CD14-positive monocyte (primary cell): ENCODE measurements around the gene PEMT. TPM values are rescaled to one million over a fixed set of nuclear protein-coding genes. Genes with fewer than 3 reads are reported as not detected.

Source experiments
- DNase-seq, 3 donors: peaks; one replicate each; pipeline ENCODE4 v3.0.0-alpha.2; 2011 to 2022
- H2AFZ ChIP-seq: 2 replicates; pipeline ENCODE4 v1.6.0; 2012; ENCODE audit warnings: mild to moderate bottlenecking, low read depth, low read length, inconsistent platforms; ENCODE audit not compliant: insufficient read depth, poor library complexity, severe bottlenecking
- H3K27ac ChIP-seq, 2 donors: 1 replicate in 1 of 2; 2 replicates in 1 of 2; pipeline ENCODE4 v1.5.1; 2012 to 2013; ENCODE audit warnings: low read length in 2 of 2, control low read depth in 1 of 2, inconsistent platforms in 1 of 2, low read depth in 1 of 2, mild to moderate bottlenecking in 1 of 2
- H3K27me3 ChIP-seq, 2 donors: one replicate each; pipeline versions ENCODE4 v1.6.0 to v1.6.1; 2011 to 2013; ENCODE audit warnings: low read length in 2 of 2; ENCODE audit not compliant: control insufficient read depth in 2 of 2, insufficient read depth in 2 of 2
- H3K36me3 ChIP-seq, 2 donors: replicated peaks in 1 of 2; 1 replicate in 1 of 2; 2 replicates in 1 of 2; pipeline versions ENCODE4 v1.5.1 to v1.6.1; 2012 to 2013; ENCODE audit warnings: low read length in 2 of 2, control low read depth in 1 of 2, inconsistent platforms in 1 of 2, mild to moderate bottlenecking in 1 of 2; ENCODE audit not compliant: insufficient read depth in 2 of 2, control insufficient read depth in 1 of 2
- H3K4me1 ChIP-seq, 2 donors: 1 replicate in 1 of 2; 2 replicates in 1 of 2; pipeline versions ENCODE4 v1.5.1 to v1.6.1; 2012 to 2013; ENCODE audit warnings: low read length in 2 of 2, control low read depth in 1 of 2, inconsistent platforms in 1 of 2, mild to moderate bottlenecking in 1 of 2, moderate library complexity in 1 of 2; ENCODE audit not compliant: insufficient read depth in 2 of 2, control insufficient read depth in 1 of 2
- H3K4me2 ChIP-seq: replicated peaks from 2 replicates; pipeline ENCODE3; 2012; ENCODE audit warnings: low read length, moderate library complexity, mild to moderate bottlenecking; ENCODE audit not compliant: poor library complexity, severe bottlenecking; ENCODE audit errors: extremely low read depth
- H3K4me3 ChIP-seq, 3 experiments: fragments of 200-600 bp in 1 of 3; sonication (generic) in 1 of 3; replicated peaks in 1 of 3; 1 replicate in 2 of 3; 2 replicates in 1 of 3; pipeline ENCODE4 v1.5.1; 2011 to 2013; ENCODE audit warnings: low read length in 3 of 3, mild to moderate bottlenecking in 3 of 3, control low read depth in 2 of 3, low read depth in 2 of 3, inconsistent platforms in 1 of 3, moderate library complexity in 1 of 3
- H3K79me2 ChIP-seq: 2 replicates; pipeline ENCODE4 v1.6.0; 2012; ENCODE audit warnings: mild to moderate bottlenecking, control low read depth, inconsistent platforms, low read length, moderate library complexity; ENCODE audit not compliant: insufficient read depth
- H3K9ac ChIP-seq: 2 replicates; pipeline ENCODE4 v1.6.0; 2017; ENCODE audit warnings: low read length, mild to moderate bottlenecking; ENCODE audit not compliant: insufficient read depth, poor library complexity, severe bottlenecking
- H3K9me3 ChIP-seq, 2 donors: replicated peaks in 1 of 2; 1 replicate in 1 of 2; 2 replicates in 1 of 2; pipeline versions ENCODE4 v1.5.1 to v1.6.1; 2012 to 2013; ENCODE audit warnings: low read length in 2 of 2, control low read depth in 1 of 2; ENCODE audit not compliant: control insufficient read depth in 1 of 2, insufficient read depth in 1 of 2
- H4K20me1 ChIP-seq: 2 replicates; pipeline ENCODE4 v1.6.0; 2012; ENCODE audit warnings: mild to moderate bottlenecking, low read length, control low read depth, moderate library complexity; ENCODE audit not compliant: insufficient read depth
- H3K27ac Mint-ChIP-seq, 7 donors: one replicate each; pipeline ENCODE4 v1.8.0; 2020; ENCODE audit warnings: mild to moderate bottlenecking in 7 of 7, mixed read lengths in 7 of 7, moderate library complexity in 6 of 7, inconsistent platforms in 2 of 7
- H3K27me3 Mint-ChIP-seq, 3 donors: one replicate each; pipeline ENCODE4 v1.8.0; 2021 to 2022; ENCODE audit warnings: low read depth in 3 of 3, mild to moderate bottlenecking in 3 of 3, mixed read lengths in 3 of 3, moderate library complexity in 3 of 3, inconsistent platforms in 1 of 3
- H3K36me3 Mint-ChIP-seq, 2 donors: one replicate each; pipeline ENCODE4 v1.8.0; 2020; ENCODE audit warnings: mixed read lengths in 2 of 2, inconsistent platforms in 1 of 2, mild to moderate bottlenecking in 1 of 2
- H3K4me1 Mint-ChIP-seq: one replicate; pipeline ENCODE4 v1.8.0; 2020; ENCODE audit warnings: mild to moderate bottlenecking, mixed read lengths
- H3K4me3 Mint-ChIP-seq, 2 donors: one replicate each; pipeline ENCODE4 v1.8.0; 2020; ENCODE audit warnings: mild to moderate bottlenecking in 2 of 2, mixed read lengths in 2 of 2, moderate library complexity in 1 of 2
- H3K9me3 Mint-ChIP-seq, 7 donors: one replicate each; pipeline ENCODE4 v1.8.0; 2020 to 2022; ENCODE audit warnings: mixed read lengths in 7 of 7, mild to moderate bottlenecking in 6 of 7, moderate library complexity in 6 of 7, inconsistent platforms in 2 of 7
- CTCF ChIP-seq: fragments of 200-600 bp; IDR thresholded peaks from one replicate; pipeline ENCODE4 v1.8.0; 2022; ENCODE audit warnings: antibody characterized with exemption, mild to moderate bottlenecking
- WGBS: methylation state at CpG from one replicate; pipeline ENCODE4 v1.1.5; 2013; ENCODE audit warnings: missing lambda C conversion rate; ENCODE audit not compliant: insufficient coverage; 5-methylcytosine and 5-hydroxymethylcytosine counted together
- intact Hi-C, 2 donors: fragments of 100-400 bp; cut with micrococcal nuclease; formaldehyde crosslinking; loops; one replicate each; pipeline versions ENCODE4 v1.15.0 to v1.15.1; 2023
- polyA plus RNA-seq, 3 donors: library from polyadenylated mRNA; depleted of rRNA in 1 of 3; unstranded in 2 of 3; stranded (reverse) in 1 of 3; fragments of 300-500 nt in 2 of 3; fragments of >200 nt in 1 of 3; fragmentation: Illumina TruSeq in 2 of 3; gene quantifications; 1 replicate in 2 of 3; 2 replicates in 1 of 3; pipeline ENCODE4 v1.2.3, GENCODE V29; 2012 to 2021

PEMT gene
- polyA plus RNA-seq, 3 donors, result 26.7 to 41.0 (median 38.4) TPM

GRCh38 chr17:17609121-17609520, 17.6 kb upstream of the PEMT start:
- Mint-ChIP-seq H3K9me3 (peaks cover 0 to 3% (median 2%) of the 10 kb centered on the region in 7 donors), H3K27me3 (peaks cover 0 to 4% (median 0%) of the 10 kb centered on the region in 3 donors), H3K4me3 (no peak overlapping the region), H3K4me1 (peaks cover 32% of the 10 kb centered on the region), H3K27ac (peak overlapping the region in 1 of 7 donors; percentile 28), H3K36me3 (no peaks in the 10 kb centered on the region)
- Histone ChIP-seq H3K79me2 (no peaks in the 10 kb centered on the region), H2AFZ (peak overlapping the region; percentile 54), H4K20me1 (no peaks in the 10 kb centered on the region), H3K27ac (no peak overlapping the region), H3K9me3 (no peaks in the 10 kb centered on the region), H3K4me2 (no peak overlapping the region), H3K4me1 (peaks cover 27 to 33% of the 10 kb centered on the region in 2 donors), H3K4me3 (no peak overlapping the region), H3K9ac (no peak overlapping the region), H3K36me3 (no peaks in the 10 kb centered on the region), H3K27me3 (no peaks in the 10 kb centered on the region)
- intact Hi-C loops, result no loop called here
- TF ChIP-seq CTCF, result no peak
- WGBS, result 100% methylated on average over 3 of the region's 4 CpGs
- no peak for DNase-seq

DNA sequence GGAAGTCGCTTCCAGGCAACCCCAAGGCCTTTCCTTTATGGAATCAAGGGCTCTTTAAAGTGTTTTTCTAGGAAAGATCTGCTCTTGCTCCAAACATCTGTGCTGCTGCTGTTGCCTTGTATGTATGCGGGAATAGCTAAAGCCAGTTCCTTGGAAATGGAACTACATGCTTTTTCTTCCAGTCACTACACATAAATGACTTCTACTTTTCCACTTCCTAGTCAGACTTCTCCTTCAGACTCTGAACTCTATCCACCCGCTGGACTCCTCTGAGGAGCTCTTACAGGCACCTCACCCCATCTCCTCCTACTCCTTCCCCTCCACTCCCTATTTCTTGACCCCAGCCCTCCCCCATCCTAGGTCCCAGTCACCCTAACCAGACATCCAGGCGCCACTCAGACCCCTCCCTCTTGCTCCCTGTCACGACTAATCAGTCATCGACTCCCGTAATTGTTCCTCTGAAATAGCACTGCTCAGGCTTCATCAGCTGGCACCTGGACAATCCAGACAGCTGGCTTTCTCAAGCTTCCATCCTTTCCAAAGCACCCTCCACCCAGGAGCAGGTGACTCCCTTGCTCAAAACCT, 15.0 kb upstream of the PEMT start:
- peak overlapping the region in 5 of 7 donors; percentile 26 to 53 (median 47) for H3K27ac Mint-ChIP-seq
- intact Hi-C loops, result no loop called here
- H3K9ac ChIP-seq, result no peak overlapping the region

More for the DNA sequence above, 15.0 kb upstream of the PEMT start:
- DNase-seq, result no peak
- no peak overlapping the region for H3K27ac ChIP-seq
- H3K27me3 ChIP-seq, result no peaks in the 10 kb centered on the region
- TF ChIP-seq CTCF, result no peak
- no peaks in the 10 kb centered on the region for H3K9me3 ChIP-seq
- H4K20me1 ChIP-seq, result no peaks in the 10 kb centered on the region
- H3K4me3 ChIP-seq, result no peak overlapping the region
- WGBS, result 89% methylated on average over 7 of the region's 7 CpGs
- H2AFZ ChIP-seq, result no peak overlapping the region
- H3K4me2 ChIP-seq, result no peak overlapping the region
- H3K27me3 Mint-ChIP-seq, result peaks cover 0 to 2% (median 1%) of the 10 kb centered on the region in 3 donors
- H3K36me3 ChIP-seq, result no peaks in the 10 kb centered on the region
- H3K79me2 ChIP-seq, result no peaks in the 10 kb centered on the region
- H3K36me3 Mint-ChIP-seq, result no peaks in the 10 kb centered on the region
- peaks cover 24 to 26% of the 10 kb centered on the region in 2 donors for H3K4me1 ChIP-seq
- H3K9me3 Mint-ChIP-seq, result peaks cover 0 to 2% (median 0%) of the 10 kb centered on the region in 7 donors
- peaks cover 27% of the 10 kb centered on the region for H3K4me1 Mint-ChIP-seq
- peak overlapping the region in 1 of 2 donors; percentile 59 for H3K4me3 Mint-ChIP-seq
